ENCODE data around the gene SPACA4. TPM values are rescaled to one million over a fixed set of nuclear protein-coding genes. Genes with fewer than 3 reads are reported as not detected.

Gene SPACA4
- polyA plus RNA-seq, 3 donors = not detected

GRCh38 chr19:48627201-48627864 is 20.8 kb downstream of the SPACA4 start:
- Histone ChIP-seq H3K79me2 (ENCODE audit: insufficient read depth, low read length) (peaks cover 15% of the 10 kb centered on the region), H4K20me1 (ENCODE audit: insufficient read depth, low read length) (peaks cover 39% of the 10 kb centered on the region), H3K27ac (ENCODE audit: low read depth in 1 of 2, low read length in 2 of 2) (no peak overlapping the region), H3K36me3 (replicated peaks in 1 of 2; ENCODE audit: control insufficient read depth in 1 of 2, insufficient read depth in 2 of 2, low read length in 2 of 2) (peaks cover 20 to 45% of the 10 kb centered on the region in 2 donors), H2AFZ (ENCODE audit: insufficient read depth, low read depth, low read length, poor library complexity, severe bottlenecking) (no peak overlapping the region), H3K4me3 (replicated peaks in 1 of 3; ENCODE audit: low read depth in 2 of 3, low read length in 3 of 3) (no peak overlapping the region), H3K4me2 (replicated peaks; ENCODE audit: extremely low read depth, low read length, poor library complexity, severe bottlenecking) (no peak overlapping the region), H3K9ac (ENCODE audit: insufficient read depth, low read length, poor library complexity, severe bottlenecking) (no peak overlapping the region), H3K9me3 (replicated peaks in 1 of 2; ENCODE audit: control insufficient read depth in 1 of 2, insufficient read depth in 1 of 2, low read length in 2 of 2) (no peaks in the 10 kb centered on the region), H3K4me1 (ENCODE audit: control insufficient read depth in 1 of 2, insufficient read depth in 2 of 2, low read length in 2 of 2) (peaks cover 62 to 70% of the 10 kb centered on the region in 2 donors), H3K27me3 (ENCODE audit: control insufficient read depth in 2 of 2, insufficient read depth in 2 of 2, low read length in 2 of 2) (no peaks in the 10 kb centered on the region)
- intact Hi-C loops (cut with micrococcal nuclease) = no loop called here
- TF ChIP-seq CTCF (IDR thresholded peaks at IDR 0.05) = no peak
- H3K27ac Mint-ChIP-seq = peak overlapping the region in 2 of 7 donors; percentile 30 to 67
- DNase-seq = no peak
- WGBS (ENCODE audit: insufficient coverage) = 100% methylated on average over 3 of the region's 6 CpGs
- peaks cover 54% of the 10 kb centered on the region for H3K4me1 Mint-ChIP-seq
- peaks cover 26 to 43% of the 10 kb centered on the region in 2 donors for H3K36me3 Mint-ChIP-seq
- H3K9me3 Mint-ChIP-seq = peaks cover 0 to 3% (median 0%) of the 10 kb centered on the region in 7 donors
- no peak overlapping the region for H3K4me3 Mint-ChIP-seq
- no peaks in the 10 kb centered on the region for H3K27me3 Mint-ChIP-seq (ENCODE audit: low read depth in 3 of 3)

- Mint-ChIP-seq H3K4me1 (peaks cover 54% of the 10 kb centered on the region), H3K36me3 (peaks cover 29 to 47% of the 10 kb centered on the region in 2 donors), H3K9me3 (peaks cover 0 to 3% (median 0%) of the 10 kb centered on the region in 7 donors), H3K27me3 (ENCODE audit: low read depth in 3 of 3) (no peaks in the 10 kb centered on the region), H3K27ac (no peak overlapping the region), H3K4me3 (no peak overlapping the region)
- H3K9me3 ChIP-seq (replicated peaks in 1 of 2; ENCODE audit: control insufficient read depth in 1 of 2, insufficient read depth in 1 of 2, low read length in 2 of 2) = no peaks in the 10 kb centered on the region
- H3K36me3 ChIP-seq (replicated peaks in 1 of 2; ENCODE audit: control insufficient read depth in 1 of 2, insufficient read depth in 2 of 2, low read length in 2 of 2) = peaks cover 24 to 50% of the 10 kb centered on the region in 2 donors
- H3K79me2 ChIP-seq (ENCODE audit: insufficient read depth, low read length) = peaks cover 17% of the 10 kb centered on the region
- 97% methylated on average over 9 of the region's 17 CpGs for WGBS (ENCODE audit: insufficient coverage)
- no peak overlapping the region for H3K4me2 ChIP-seq (replicated peaks; ENCODE audit: extremely low read depth, low read length, poor library complexity, severe bottlenecking)
- H3K27me3 ChIP-seq (ENCODE audit: control insufficient read depth in 2 of 2, insufficient read depth in 2 of 2, low read length in 2 of 2) = no peaks in the 10 kb centered on the region
- H2AFZ ChIP-seq (ENCODE audit: insufficient read depth, low read depth, low read length, poor library complexity, severe bottlenecking) = no peak overlapping the region
- H3K4me3 ChIP-seq (replicated peaks in 1 of 3; ENCODE audit: low read depth in 2 of 3, low read length in 3 of 3) = no peak overlapping the region
- peaks cover 62 to 70% of the 10 kb centered on the region in 2 donors for H3K4me1 ChIP-seq (ENCODE audit: control insufficient read depth in 1 of 2, insufficient read depth in 2 of 2, low read length in 2 of 2)
- peaks cover 39% of the 10 kb centered on the region for H4K20me1 ChIP-seq (ENCODE audit: insufficient read depth, low read length)
- intact Hi-C loops (cut with micrococcal nuclease) = no loop called here
- no peak for DNase-seq
- H3K9ac ChIP-seq (ENCODE audit: insufficient read depth, low read length, poor library complexity, severe bottlenecking) = no peak overlapping the region
- no peak overlapping the region for H3K27ac ChIP-seq (ENCODE audit: low read depth in 1 of 2, low read length in 2 of 2)
- no peak for TF ChIP-seq CTCF (IDR thresholded peaks at IDR 0.05)
These were observed 21.3 kb downstream of the SPACA4 start for GRCh38 chr19:48627865-48628314.
